ENCODE measurements around the gene STX16.

GRCh38 chr20:58623579-58624473, 27.3 kb upstream of the STX16 start:
- TF ChIP-seq CTCF (IDR thresholded peaks at IDR 0.05 in 2 of 3, conservative IDR thresholded peaks at IDR 0.05 in 1 of 3; ENCODE audit: insufficient read depth in 2 of 3, low read depth in 1 of 3, low read length in 3 of 3) (no peak), CCNT2 (IDR thresholded peaks at IDR 0.05; ENCODE audit: borderline replicate concordance, extremely low read depth, insufficient read length, low read depth, low read length) (peak; percentile 81), ZBTB33 (CRISPR knock-in tag; IDR thresholded peaks at IDR 0.05) (no peak), SRF (CRISPR knock-in tag; IDR thresholded peaks at IDR 0.05) (no peak), MTF1 (CRISPR knock-in tag; IDR thresholded peaks at IDR 0.05; ENCODE audit: borderline replicate concordance) (no peak), PRDM10 (IDR thresholded peaks at IDR 0.05; ENCODE audit: partially characterized antibody) (no peak), EZH2 (IDR thresholded peaks at IDR 0.05; ENCODE audit: borderline replicate concordance, low read depth, low read length) (no peak), POLR2A (conservative IDR thresholded peaks at IDR 0.05) (no peak), CBX8 (IDR thresholded peaks at IDR 0.05; ENCODE audit: borderline replicate concordance, extremely low read depth, low read depth, low read length, poor library complexity, severe bottlenecking) (no peak), ZEB2 (IDR thresholded peaks at IDR 0.05) (0 out of 2 replicates have a peak, but pooled peaks have one; percentile 56), ARHGAP35 (IDR thresholded peaks at IDR 0.05; ENCODE audit: partially characterized antibody) (no peak), E4F1 (CRISPR knock-in tag; IDR thresholded peaks at IDR 0.05; ENCODE audit: borderline replicate concordance) (no peak), USF1 (CRISPR knock-in tag; IDR thresholded peaks at IDR 0.05) (no peak)
